Hematopoietic multipotent progenitor cell treated with erythropoietin and hydrocortisone succinate and interleukin-3 and kit ligand, for 17 days (in vitro differentiated cells): Measurements from ENCODE around the gene DAPK1.

Experiments used
- DNase-seq: peaks from one replicate; pipeline ENCODE4 v3.0.0-alpha.2; 2015; ENCODE audit warnings: low spot score

The DAPK1 gene

DNA sequence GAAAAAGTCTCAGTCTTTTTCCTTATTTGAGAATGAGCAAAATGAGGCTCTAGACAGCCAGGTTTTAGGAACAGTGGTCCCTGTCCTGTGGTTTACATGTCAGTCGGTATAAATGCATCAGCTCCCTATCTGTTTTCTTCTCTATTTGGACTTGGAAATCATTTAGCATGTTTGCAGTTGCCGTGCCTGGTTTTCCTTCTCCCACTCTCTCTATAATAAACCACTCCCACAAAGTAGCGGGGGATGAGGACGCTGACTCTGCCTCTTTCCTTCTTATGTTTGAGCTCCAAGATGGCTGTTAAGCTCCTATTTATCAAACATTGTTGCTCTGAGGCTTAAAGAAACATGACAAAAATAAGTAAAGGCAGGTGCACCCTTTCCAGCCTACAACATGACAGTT is 171.1 kb downstream of the DAPK1 start:
- DNase-seq = no peak

DNA sequence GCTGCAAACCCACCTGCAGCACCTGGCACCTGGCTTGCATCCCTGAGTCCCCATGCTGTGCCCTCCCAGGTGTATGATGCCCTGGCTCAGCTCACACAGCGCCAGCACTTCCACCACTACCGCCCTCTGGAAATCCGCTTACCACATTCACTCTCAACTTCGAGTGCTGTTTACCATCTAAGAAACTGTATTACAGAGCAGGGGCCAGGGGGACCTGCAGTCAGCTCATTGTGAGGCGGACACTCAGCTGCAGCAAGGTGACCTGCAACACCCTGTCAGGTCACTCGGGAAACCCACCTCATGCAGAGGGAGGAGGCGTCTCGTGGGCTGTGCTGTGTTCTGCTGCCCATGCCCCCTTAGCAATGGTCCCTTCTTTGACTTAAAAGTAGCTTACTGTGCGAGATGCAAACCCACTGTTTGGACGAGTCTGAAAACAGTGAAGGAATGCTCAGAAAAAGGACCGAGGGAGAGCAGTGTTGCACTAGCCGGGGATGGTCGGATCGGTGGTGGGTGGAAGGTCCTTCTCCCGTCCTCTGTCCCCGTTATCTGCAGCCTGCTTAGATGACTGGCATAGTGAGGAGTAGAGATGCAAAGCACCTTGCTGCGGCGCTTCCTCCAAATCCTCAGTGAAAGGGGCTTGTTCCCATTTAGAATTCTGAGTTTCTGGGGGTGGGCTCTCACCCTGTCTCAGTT is 173.1 kb downstream of the DAPK1 start:
- no peak for DNase-seq

DNA sequence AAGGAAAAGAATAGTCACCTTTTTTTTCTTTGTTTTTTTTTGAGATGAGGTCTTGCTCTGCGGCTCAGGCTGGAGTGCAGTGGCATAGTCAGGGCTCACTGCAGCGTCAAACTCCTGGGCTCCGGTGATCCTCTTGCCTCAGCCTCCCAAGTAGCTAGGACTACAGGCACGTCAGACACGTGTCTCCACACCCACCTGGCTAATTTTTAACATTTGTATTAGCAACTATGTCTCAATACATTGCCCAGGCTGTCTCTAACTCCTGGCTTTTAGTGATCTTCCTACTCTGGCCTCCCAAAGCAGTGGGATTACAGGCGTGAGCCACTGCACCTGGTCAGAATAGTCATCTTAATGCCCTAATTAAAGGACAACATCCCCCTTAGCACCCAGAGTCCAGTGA is 173.8 kb downstream of the DAPK1 start:
- DNase-seq = no peak

DNA sequence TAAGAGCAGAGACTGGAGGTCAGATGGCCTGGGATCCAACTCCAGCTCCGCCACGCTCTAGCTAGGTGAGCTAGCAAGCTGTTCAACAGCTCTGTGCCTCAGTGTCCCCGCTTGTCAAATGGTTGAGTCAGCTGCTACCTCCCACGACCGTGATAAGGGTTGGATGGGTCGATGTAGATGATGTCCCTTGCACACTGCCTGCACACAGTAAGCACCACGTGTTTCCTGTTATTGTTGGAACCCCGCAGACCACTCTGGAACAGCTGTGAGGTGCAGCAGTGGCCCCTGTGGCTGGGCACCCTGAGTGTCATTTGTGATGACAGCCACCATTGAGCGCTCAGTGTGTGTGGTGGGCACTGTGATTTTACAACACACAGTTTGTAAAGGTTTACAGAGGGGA is 174.3 kb downstream of the DAPK1 start:
- no peak for DNase-seq

DNA sequence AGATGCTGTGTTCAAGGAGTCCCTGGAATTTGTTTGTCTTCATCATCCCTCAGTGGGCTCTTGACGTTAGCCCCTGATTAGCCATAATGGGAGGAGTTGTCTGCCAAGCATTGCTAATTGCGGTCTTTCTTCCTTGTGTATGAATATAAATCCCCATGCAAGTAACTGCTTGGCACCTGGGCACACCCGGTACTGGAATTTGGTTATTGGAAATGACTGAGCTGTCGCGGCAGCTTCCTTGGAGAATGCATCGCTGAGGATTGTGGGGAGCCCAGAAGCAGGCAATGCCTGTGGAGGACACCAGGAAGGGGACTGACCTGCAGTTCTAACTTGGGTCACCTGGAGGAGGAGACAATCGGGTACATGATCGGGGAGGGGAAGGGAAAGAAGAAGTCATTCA is 174.9 kb downstream of the DAPK1 start:
- no peak for DNase-seq

DNA sequence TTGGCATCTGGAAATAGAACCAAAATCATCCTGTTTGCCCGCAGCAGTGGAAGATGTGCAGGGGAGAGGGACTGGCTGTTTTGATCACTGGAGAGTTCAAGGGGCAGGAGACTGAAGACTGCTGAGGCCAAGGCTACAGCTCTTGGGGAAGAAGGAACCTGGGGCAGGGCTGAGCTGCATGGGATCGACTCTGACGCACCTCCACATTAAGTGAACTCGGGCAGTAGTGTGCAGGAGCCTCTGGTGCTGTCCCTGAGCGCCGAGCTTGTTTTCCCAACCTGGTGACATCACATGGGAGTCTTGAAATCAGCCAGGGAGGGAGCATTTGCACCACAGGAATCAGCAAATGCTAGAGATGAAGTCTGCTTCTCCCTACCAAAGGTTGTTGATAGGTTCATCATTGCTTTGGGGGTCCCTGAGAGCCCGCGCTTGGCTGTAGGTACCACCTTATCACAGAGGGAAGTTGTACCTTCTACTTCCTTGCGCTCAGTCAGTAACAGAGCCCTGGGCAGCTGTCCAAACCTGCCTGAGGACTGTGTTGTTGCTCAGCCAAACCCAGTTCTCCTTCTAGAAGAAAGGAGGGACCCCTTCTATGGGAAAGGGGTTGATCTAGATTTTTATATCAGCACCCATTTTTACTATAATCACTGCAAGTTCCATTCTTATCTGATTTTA is 175.9 kb downstream of the DAPK1 start:
- peak; percentile 55 for DNase-seq

DNA sequence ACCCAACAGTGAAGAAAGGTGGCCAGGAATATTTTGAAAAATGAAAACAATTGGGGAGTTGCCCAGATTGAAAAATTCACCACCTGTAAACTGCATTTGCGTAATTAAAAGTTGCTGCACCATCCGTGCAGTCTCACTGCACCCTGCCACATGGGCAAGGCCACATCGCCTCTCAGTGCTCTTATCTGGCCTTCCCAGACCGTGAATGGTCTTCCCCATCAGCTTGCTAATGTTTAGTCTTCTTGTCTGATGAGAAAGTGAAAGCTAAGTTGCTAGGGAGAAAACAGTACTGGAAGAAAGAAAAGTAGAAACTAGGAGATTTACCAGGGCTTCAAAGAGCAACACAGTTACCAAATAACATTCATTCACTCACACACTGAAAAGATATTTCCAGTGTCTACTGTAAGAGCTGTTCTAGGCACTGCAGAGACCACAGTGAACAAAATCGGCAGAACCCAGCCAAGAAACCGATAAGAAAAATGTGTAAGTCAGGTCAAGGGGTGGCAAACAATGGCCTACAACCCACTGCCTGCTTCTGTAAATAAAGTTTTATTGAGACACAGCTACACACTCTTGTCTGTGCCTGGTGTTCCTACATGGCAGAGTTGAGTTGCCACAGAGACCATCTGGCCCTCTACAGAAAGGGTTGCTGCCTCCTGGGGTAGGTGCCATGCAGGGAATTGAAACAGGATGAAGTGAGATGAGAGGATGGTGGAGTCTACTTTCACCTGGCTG is 177.1 kb downstream of the DAPK1 start:
- peak; percentile 90 for DNase-seq

DNA sequence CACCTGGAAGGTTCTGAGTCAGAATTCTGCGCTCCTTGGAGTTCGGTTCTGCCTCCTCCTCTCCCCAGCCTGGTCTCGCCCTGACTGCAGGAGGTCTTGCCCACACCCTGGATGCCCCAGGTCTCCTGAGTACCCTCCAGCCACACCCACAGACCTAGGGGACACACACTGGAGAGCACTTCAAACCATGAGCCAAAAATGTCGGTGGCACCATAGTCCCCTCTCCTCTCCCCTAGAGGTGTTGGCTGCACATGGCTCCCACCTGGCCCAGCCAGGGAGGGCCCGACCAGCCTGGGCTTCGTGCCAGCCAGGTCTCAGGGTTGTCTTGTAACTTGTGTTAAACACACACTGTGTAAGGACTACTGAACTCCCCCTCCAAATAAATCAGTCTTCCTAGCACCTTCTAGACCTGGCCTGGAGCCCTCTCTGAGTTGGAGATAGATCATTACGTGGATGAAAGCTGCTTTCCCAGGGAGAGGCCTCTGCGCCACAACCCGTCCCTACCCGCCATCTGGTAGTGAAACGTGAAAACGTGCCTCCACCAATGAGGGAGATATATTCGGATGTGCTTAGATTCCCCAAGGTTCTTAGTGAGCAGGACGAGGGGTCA is 178.3 kb downstream of the DAPK1 start:
- peak; percentile 30 for DNase-seq

DNA sequence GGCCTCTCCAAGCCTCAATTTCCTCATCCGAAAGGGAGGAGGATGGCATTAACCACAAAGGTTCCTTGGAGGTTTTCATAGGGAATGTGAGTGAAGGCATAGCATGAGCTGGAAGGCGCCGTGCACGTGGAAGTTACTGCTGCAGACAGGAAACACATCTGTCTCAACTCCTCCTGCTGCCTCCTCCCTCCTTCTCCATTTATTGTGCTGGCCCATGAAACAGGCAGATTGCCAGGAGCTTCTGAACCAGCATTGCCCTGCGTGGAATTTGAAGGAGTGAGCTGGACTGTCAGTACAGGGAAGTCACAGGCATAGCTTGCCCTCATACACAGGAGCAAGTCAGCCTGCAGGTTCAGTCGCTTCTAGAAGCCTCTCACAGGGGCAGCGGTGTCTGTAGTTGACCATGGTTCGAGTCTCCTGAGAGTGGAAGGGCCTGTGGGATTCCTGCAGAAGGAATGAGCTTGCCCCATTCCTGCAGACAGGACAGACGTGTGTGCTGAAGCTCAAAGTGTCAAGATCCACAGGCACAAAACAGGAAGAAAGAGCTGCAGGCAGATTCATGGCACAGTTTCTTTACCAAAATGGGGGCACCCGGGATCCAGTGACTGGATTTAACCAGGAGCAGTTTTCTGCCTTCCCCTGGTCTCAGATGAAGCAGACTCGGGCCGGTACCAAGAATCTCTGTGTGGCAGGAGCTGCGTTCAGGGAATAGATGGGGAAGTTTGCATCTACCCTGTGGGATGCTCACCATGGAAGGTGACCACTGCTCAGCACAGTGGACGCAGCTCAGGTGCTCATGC is 179.5 kb downstream of the DAPK1 start:
- DNase-seq = peak; percentile 36

DNA sequence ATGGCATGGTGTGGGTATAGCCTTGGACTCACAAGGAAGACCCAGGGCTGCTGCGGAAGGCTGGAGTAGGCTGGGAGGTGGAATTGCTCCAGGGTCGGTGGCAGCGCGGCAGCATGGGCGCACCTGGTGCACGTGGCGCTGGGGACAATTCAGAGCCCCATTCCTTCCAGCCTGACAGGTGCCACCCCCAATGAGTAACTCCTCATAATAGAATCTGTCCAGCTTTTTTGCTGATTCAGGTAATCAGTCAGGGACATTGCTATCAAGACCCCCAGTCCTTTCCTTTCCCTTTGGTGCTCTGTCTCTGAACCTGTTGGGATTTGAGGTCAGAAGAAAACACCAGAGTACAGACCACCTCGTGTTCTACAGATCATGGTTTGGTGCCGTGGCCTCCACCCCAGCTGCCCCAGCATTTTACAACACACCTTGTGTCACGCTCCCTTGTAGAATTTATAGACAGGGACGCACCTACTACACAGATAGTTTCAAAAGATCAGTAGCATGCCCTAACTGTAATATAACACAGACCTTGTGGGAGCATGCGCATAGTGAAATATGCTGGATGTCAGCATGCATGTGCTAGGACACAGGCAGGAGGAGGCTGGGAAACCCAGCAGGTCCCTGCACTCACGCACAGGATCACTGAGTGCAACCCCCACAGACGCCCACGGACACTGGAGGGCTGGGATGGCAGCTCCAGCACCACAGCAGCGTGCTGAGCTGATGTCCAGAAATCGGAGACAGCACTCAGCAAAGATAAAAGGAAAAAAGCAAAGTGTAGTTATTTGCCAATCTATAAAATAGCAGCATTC is 180.3 kb downstream of the DAPK1 start:
- no peak for DNase-seq

DNA sequence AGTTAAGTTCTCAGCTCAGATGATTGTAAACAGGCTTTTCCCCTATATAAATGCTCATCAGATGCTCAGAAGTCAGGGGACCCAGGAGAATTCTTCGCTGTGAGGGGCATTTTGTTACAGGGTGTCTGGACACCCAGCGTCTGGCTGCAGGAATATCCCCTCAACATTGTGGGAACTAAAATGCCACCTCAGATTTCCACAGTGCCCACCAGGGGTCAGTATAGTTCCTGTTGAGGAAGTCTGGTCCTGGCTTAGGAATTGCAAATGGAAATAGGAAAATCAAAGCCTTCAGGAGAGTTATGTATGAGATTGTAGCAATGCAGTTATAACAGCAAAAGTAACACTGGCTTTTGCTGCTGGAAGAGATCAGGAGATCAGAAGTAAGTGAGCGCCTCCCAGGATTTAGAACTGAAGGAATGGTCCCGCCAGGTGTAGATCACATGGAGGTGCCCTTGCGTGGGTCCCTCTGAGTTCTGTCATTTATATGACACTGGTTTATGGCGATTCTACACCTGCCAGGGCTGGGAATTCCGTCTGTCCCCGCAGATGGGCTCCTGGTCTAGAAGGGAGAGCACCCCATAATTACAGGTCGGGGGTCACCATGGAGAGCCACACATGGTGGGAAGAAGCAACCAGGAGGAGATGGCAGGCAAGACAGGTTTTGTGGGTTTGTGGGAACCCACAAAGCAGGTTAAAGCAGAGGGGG is 181.1 kb downstream of the DAPK1 start:
- DNase-seq = peak; percentile 85

DNA sequence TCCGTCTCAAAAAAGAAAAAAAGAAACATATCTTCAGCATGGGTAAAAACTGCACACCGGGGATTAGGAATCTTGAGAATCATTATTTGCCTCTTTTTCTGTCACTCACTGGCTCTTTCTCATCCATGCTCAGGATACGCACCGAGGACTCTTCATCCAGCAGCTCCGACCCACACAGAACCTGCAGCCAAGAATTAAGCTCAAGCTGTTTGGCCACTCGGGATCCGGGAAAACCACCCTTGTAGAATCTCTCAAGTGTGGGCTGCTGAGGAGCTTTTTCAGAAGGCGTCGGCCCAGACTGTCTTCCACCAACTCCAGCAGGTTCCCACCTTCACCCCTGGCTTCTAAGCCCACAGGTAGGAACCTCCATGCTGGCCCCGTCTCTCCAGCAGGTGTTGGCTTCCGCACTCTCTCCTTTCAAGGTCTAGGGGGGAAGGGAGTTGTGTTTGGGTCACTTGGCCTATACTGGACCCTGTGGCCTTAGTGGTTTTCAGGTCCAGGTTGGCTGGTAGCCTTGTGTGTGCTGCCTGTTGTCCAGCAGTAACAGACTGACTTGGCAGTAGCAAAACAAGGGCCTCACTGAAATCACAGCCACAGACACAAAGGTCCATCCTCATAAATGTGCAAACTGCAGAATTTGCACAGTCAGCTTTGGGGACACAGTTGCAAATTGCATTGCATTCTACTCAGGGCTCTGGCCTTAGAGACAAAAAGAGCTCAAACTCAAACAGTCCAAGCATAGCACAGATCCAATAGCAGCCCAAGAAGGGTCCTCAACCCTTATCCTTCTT is 183.8 kb downstream of the DAPK1 start:
- no peak for DNase-seq

DNA sequence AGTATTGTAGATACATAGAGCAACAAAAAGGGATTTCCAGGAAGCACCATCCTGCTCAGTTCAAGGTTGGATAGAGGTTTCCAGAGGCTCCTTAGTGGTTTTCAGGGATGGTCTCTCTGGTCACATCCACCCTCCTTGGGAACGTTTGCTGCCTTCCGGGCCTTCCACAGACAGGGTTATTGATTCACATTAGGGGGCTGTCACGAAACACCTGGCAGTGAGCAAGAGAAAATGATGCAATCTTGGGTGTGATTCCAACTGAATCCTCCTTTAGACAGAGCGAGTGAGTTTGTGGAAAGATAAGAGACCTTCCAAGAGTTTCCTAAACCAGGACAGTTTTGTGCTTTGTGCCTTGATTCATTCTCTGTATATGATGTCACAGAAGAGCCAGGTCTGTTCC is 184.4 kb downstream of the DAPK1 start:
- DNase-seq = no peak

DNA sequence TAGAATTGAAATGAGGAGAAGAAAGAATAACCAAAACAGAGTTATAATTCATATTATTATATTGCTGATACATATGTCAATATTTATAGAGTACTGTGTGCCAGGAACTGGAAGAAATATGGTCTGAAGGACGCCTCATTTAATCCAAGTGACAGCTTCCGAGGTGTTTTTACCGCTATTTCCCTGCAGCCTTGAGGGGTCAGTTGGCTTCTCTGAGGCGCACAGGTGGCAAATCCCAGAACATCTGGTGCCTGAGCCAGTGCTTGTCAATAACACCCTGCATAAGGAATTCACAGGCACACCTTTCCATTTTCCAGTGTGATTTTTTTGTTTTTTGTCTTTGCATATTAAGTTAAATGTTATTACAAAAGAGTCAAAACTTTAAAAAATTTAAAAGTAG is 185.0 kb downstream of the DAPK1 start:
- DNase-seq = no peak

DNA sequence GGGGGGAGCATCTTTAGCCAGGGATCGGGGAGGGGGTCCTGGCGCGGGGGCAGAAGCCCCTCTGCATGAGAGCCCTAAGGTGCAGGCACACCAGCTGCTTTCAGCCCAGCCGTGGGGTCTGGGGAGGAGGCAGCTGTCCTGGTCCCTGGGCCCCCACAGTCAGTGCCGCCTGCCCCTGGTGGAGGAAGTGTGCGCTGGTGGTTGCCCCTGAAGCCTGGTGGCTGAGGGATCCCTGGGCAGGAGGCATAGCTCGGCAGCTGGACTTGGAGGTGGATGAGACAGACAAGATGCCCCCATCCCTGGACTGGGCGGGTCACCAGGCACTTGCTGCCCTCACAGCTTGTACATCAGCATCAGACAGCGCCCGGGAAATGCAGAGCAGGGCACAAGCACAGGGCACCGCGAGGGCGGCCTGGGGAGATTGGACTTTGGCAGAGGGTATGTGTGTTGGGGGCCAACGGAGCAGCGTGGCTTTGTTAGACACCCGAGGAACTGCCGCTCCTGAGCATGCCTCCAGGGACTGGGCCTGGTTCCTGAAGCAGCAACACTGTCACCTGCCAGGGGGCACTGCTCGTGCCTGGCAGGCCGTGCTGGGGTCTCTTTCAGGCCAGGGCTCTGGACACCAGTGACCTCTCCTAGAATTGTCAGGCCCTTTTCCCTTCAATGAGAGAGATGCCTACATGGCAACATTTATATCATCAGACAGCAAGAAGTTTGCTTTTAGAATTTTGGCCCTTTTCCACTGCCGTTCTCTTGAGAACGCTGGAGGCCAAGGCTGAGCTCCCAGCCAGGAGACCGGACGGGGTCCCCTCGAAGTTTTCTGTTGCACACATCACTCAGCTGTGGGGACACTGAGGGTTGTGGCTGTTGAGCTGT is 186.3 kb downstream of the DAPK1 start:
- no peak for DNase-seq

DNA sequence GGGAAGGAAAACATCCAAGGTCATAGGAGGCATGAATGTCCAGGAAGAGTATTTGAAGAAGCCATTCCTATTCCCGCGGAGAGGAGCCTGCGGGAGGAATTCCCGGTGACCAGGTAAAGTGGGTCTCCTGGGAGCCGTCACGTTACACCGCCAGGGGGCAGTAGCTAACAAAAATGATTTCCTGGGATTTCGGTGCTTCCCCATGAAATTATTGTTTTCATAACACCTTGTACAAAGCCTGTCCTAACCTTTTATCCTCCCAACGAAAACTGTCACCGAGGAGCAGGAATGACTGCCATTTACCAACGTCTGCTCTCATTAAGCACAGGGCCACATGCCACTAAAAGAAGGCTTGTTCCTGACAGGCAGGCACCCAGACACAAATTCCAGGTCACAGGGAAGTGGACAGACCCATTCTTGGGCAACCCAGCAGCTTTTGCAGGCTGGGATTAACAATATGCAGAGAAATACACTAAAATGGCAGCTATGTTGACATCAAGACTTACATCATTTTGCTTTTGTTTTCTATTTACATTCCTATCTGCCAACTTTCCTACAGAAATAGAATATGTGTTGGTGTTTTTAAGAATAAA is 187.1 kb downstream of the DAPK1 start:
- peak; percentile 78 for DNase-seq

DNA sequence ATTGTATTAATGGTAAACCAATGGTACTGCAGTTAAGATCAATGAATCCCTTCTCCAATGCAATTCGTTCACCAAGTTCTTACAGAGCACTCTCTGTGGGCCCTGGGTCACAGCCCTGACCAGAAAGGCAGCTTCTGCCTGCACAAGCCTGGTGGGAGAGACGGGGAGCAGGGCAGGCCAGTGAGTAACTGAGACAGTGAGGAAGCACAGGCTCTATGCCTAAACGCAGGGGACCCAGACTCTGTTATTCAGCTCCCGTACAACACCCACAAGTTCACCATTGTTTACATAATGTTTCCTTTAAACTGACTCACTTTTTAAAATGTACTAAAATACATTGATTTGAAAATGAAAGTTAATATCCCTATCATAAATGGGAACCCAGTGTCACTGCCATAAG is 187.8 kb downstream of the DAPK1 start:
- no peak for DNase-seq

DNA sequence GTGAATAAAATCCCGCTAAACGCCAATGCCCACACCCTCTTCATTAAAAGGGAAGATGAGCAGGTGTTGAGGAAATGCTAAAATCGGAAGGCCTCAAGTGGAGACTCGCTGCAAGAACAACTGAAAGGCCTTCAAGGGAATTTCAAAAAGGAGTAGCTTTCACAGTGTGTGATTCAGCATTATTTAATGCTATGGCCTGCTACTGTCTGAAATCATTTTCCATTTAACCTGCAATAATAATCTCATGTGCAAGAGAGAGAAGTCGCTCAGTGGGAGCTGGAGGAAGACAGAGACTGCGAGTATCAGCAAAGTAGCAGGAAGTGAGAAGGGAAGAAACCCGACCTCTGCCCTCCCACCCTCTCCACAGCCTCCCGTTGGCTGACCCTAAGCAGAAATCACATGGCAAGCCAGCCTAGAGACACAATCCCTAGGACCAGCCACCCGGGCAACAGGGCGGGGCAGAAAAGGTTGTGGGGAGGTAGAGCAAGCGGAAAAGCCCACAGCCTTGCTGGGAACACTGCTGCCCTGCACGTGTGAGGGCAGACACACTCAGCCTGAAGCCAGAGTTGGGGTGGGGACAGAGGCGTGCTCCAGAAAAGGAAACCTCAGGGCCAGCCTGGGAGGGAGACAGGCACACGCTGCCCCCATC is 188.3 kb downstream of the DAPK1 start:
- peak; percentile 47 for DNase-seq
